GM19328 (cell line): ENCODE data around the gene TERB2.
"Not testable (repeated sequence)": the region's sequence is repeated elsewhere in the genome, so short reads cannot be mapped to it uniquely, and the experiment has no call there.

Experiments used
- ATAC-seq: cut with Tn5 transposase; IDR thresholded peaks from one replicate; pipeline ENCODE4 v1.9.1; 2021; ENCODE audit warnings: mild to moderate bottlenecking, moderate library complexity; ENCODE audit not compliant: unreplicated experiment

The TERB2 gene

GRCh38 chr15:45001180-45001579 is 44.7 kb downstream of the TERB2 start:
- ATAC-seq: not testable (repeated sequence)

GRCh38 chr15:45003731-45004410 is 47.4 kb downstream of the TERB2 start:
- ATAC-seq: peak; percentile 72

GRCh38 chr15:45004590-45005175 is 48.2 kb downstream of the TERB2 start:
- ATAC-seq: not testable (repeated sequence)

GRCh38 chr15:45009046-45009445 is 52.6 kb downstream of the TERB2 start:
- no peak for ATAC-seq

GRCh38 chr15:45015114-45015513 is 58.6 kb downstream of the TERB2 start:
- ATAC-seq: not testable (repeated sequence)

- not testable (repeated sequence) for ATAC-seq
Measured at GRCh38 chr15:45020222-45020900, 63.9 kb downstream of the TERB2 start.

GRCh38 chr15:45020901-45021259 is 64.4 kb downstream of the TERB2 start:
- not testable (repeated sequence) for ATAC-seq

- ATAC-seq: no peak
Measured at GRCh38 chr15:45021348-45021747, 64.9 kb downstream of the TERB2 start.

GRCh38 chr15:45022871-45023658 is 66.6 kb downstream of the TERB2 start, which contains the start of gene SORD:
Gene SORD, plus strand, starts transcription at chr15:45023195. Its CDS starts 89 bp downstream, at chr15:45023284.
- ATAC-seq: peak; percentile 89

- ATAC-seq: no peak
Measured at GRCh38 chr15:45023659-45024225, 67.3 kb downstream of the TERB2 start.

GRCh38 chr15:45024649-45025048 is 68.2 kb downstream of the TERB2 start:
- not testable (repeated sequence) for ATAC-seq

- ATAC-seq: not testable (repeated sequence)
Measured at GRCh38 chr15:45025627-45026026, 69.1 kb downstream of the TERB2 start.

- no peak for ATAC-seq
Measured at GRCh38 chr15:45026651-45027190, 70.2 kb downstream of the TERB2 start.

- no peak for ATAC-seq
Measured at GRCh38 chr15:45027220-45027619, 70.7 kb downstream of the TERB2 start.
